Endothelial cell (in vitro differentiated cells): ENCODE data around the gene AIM2. TPM values are rescaled to one million over a fixed set of nuclear protein-coding genes. Genes with fewer than 3 reads are reported as not detected.

ENCODE experiments used
- DNase-seq: peaks from one replicate; pipeline ENCODE4 v3.0.0; 2021; ENCODE audit warnings: low spot score
- H3K27ac Mint-ChIP-seq: one replicate; pipeline ENCODE4 v1.8.0; 2021; ENCODE audit warnings: mixed read lengths, inconsistent platforms; ENCODE audit not compliant: unreplicated experiment
- H3K27me3 Mint-ChIP-seq: one replicate; pipeline ENCODE4 v1.8.0; 2021; ENCODE audit warnings: mild to moderate bottlenecking, moderate library complexity, mixed read lengths, inconsistent platforms; ENCODE audit not compliant: unreplicated experiment
- H3K36me3 Mint-ChIP-seq: one replicate; pipeline ENCODE4 v1.8.0; 2021; ENCODE audit warnings: mild to moderate bottlenecking, low read depth, mixed read lengths, inconsistent platforms; ENCODE audit not compliant: unreplicated experiment
- H3K4me1 Mint-ChIP-seq: one replicate; pipeline ENCODE4 v1.8.0; 2021; ENCODE audit warnings: mild to moderate bottlenecking, mixed read lengths, inconsistent platforms; ENCODE audit not compliant: unreplicated experiment
- H3K4me3 Mint-ChIP-seq: one replicate; pipeline ENCODE4 v1.8.0; 2021; ENCODE audit warnings: mild to moderate bottlenecking, mixed read lengths, inconsistent platforms; ENCODE audit not compliant: unreplicated experiment
- H3K9me3 Mint-ChIP-seq: one replicate; pipeline ENCODE4 v1.8.0; 2021; ENCODE audit warnings: mixed read lengths, inconsistent platforms; ENCODE audit not compliant: unreplicated experiment
- total RNA-seq: library from RNA; stranded (reverse); fragmentation: NEBNext Ultra II Directional; extraction: Animal tissue kit (Norgen Biotek cat#: 25700); gene quantifications from one replicate; pipeline ENCODE4 v1.2.1, GENCODE V29; 2021; ENCODE audit not compliant: unreplicated experiment
- TF ChIP-seq, protein P1 (sequence below): fragments of 200-600 bp; sonication (generic); IDR thresholded peaks from one replicate; pipeline ENCODE4 v1.5.0; 2021; ENCODE audit warnings: antibody characterized with exemption; ENCODE audit not compliant: unreplicated experiment

AIM2 gene
- total RNA-seq, 1 donor from 2014 or later, result 29.2 TPM

DNA sequence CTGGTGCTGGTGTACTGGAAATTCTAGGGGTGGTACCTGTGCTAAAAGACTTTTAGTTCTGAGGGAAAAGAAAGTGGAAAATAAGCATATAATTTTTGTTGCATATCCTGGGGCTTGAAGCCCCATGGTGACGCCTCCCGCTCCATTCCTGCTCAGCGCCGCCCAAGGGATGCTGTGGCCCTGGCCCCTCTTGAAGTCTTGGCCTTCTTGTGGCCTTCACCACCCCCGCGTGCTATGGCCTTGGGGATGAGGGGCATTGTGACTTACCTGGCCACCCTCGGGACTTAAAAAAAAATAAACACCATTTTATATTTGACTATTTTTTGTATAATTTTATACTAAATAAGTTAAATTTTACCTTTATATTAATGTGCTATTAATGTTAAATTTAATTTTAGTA lies 51.5 kb downstream of the AIM2 start:
- no peak overlapping the region for H3K27ac Mint-ChIP-seq
- H3K4me3 Mint-ChIP-seq, result no peak overlapping the region
- H3K4me1 Mint-ChIP-seq, result peaks cover 65% of the 10 kb centered on the region
- no peak for DNase-seq
- H3K27me3 Mint-ChIP-seq, result no peaks in the 10 kb centered on the region
- peaks cover 46% of the 10 kb centered on the region for H3K36me3 Mint-ChIP-seq
- TF ChIP-seq, protein P1, sequence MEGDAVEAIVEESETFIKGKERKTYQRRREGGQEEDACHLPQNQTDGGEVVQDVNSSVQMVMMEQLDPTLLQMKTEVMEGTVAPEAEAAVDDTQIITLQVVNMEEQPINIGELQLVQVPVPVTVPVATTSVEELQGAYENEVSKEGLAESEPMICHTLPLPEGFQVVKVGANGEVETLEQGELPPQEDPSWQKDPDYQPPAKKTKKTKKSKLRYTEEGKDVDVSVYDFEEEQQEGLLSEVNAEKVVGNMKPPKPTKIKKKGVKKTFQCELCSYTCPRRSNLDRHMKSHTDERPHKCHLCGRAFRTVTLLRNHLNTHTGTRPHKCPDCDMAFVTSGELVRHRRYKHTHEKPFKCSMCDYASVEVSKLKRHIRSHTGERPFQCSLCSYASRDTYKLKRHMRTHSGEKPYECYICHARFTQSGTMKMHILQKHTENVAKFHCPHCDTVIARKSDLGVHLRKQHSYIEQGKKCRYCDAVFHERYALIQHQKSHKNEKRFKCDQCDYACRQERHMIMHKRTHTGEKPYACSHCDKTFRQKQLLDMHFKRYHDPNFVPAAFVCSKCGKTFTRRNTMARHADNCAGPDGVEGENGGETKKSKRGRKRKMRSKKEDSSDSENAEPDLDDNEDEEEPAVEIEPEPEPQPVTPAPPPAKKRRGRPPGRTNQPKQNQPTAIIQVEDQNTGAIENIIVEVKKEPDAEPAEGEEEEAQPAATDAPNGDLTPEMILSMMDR, result no peak
- no peaks in the 10 kb centered on the region for H3K9me3 Mint-ChIP-seq

DNA sequence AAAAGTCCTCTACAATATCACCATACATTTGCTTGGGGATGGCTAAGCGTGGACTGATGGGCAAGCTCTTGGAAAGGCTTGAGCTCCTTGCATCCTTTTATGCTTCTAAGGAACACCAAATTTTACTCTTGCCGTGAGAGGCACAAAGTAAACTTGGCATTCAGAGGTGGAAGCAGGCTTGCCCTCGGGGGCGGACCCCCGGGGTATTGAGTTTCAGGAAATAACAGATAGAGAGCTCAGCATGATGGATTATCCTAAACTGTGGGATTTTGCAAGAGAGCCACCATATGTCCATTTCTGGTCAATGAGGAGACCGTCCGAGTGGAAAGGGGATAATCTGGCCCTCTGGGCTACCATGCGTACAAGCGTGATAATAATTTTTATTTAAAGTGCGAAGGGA lies 52.8 kb downstream of the AIM2 start:
- TF ChIP-seq, protein P1, result no peak
- no peaks in the 10 kb centered on the region for H3K27me3 Mint-ChIP-seq
- H3K4me1 Mint-ChIP-seq, result peaks cover 60% of the 10 kb centered on the region
- peaks cover 54% of the 10 kb centered on the region for H3K36me3 Mint-ChIP-seq
- no peak for DNase-seq
- H3K4me3 Mint-ChIP-seq, result peak overlapping the region; percentile 2
- no peaks in the 10 kb centered on the region for H3K9me3 Mint-ChIP-seq
- no peak overlapping the region for H3K27ac Mint-ChIP-seq

DNA sequence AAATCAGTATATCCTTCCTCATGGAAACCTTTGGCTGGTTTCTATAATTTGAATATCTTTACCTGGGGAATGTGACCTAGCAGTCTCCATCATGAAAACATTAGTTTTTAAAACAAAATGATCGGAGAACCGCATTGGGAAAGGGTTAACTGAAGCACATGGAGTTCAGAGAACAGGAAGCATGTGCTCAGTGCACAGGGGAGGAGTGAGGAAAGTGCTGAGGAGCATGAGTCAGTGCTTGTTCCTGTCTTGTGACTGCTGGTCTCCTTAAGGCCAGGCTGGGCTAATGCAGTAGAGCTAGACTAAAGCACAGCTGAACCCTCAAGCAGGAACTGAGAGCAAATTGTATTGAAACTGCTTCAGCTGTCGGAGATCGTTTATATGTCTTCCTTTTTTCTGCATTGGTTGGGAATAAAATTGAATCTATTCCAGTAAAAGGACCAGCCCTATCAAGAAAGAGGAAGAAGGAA lies 61.1 kb downstream of the AIM2 start:
- Mint-ChIP-seq H3K4me3 (peak overlapping the region; percentile 80), H3K36me3 (peaks cover 75% of the 10 kb centered on the region), H3K27me3 (no peaks in the 10 kb centered on the region), H3K4me1 (peaks cover 64% of the 10 kb centered on the region), H3K9me3 (peaks cover 12% of the 10 kb centered on the region), H3K27ac (peak overlapping the region; percentile 68)
- TF ChIP-seq, protein P1, result no peak
- no peak for DNase-seq

DNA sequence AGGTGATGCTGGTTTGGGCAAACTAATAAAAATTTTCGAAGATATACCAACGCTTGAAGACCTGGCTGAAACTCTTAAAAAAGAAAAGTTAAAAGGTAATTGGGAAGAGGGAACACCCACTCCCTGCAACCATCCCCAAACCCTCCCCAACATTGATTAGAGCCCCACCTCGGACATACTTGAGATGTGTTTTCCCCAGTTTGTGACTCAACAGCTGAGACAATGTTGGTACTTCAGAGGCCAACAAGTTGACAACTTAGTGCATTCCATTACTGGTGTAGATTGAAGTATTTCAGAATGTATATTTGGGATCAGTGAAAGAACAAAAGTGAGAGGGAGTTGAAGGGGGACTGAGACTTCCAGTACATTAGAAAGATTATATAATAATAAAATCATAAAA lies 61.7 kb downstream of the AIM2 start:
- peaks cover 75% of the 10 kb centered on the region for H3K36me3 Mint-ChIP-seq
- peaks cover 65% of the 10 kb centered on the region for H3K4me1 Mint-ChIP-seq
- TF ChIP-seq, protein P1, result no peak
- H3K9me3 Mint-ChIP-seq, result peaks cover 12% of the 10 kb centered on the region
- no peak overlapping the region for H3K27ac Mint-ChIP-seq
- no peak for DNase-seq
- peak overlapping the region; percentile 76 for H3K4me3 Mint-ChIP-seq
- H3K27me3 Mint-ChIP-seq, result no peaks in the 10 kb centered on the region

DNA sequence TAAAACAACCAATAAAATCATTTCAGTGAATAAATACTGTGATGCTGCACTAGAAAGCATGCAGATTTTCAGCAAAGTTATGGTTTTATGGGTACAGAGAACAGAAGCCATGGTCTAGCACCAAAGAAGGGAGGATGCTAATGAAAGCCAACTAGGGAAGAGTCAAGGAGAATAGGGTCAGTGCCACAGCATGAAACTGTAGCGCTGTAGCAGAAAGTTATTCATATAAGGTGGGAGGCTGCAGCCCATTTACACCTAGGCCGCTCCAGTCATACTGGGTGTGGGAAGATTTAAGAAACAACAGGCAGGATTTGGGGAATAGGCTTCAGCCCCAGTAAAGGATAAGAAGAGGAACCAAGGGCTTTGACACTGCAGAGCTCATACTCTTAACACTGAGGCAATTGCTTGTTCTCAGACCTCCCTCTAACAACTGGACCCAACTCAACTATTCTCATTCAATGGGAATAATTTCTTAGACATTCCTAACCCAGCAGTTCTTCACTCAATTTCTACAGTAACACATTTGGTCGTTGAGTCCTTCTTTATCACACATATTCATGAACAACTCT lies 62.5 kb downstream of the AIM2 start:
- Mint-ChIP-seq H3K27ac (no peak overlapping the region), H3K27me3 (no peaks in the 10 kb centered on the region), H3K4me3 (peak overlapping the region; percentile 76), H3K36me3 (peaks cover 68% of the 10 kb centered on the region), H3K9me3 (peaks cover 12% of the 10 kb centered on the region), H3K4me1 (peaks cover 66% of the 10 kb centered on the region)
- no peak for DNase-seq
- TF ChIP-seq, protein P1, result no peak
